ENCODE measurements around the gene GOLGA6L10.
"Not testable (repeated sequence)": the region's sequence is repeated elsewhere in the genome, so short reads cannot be mapped to it uniquely, and the experiment has no call there.

The GOLGA6L10 gene

GRCh38 chr15:82365692-82366323 lies 16.5 kb upstream of the GOLGA6L10 start:
- not testable (repeated sequence) for H3K4me3 ChIP-seq (ENCODE audit: low read depth in 1 of 2, low read length in 2 of 2); H3K9me3 ChIP-seq (ENCODE audit: insufficient read depth, low read length, severe bottlenecking); H3K27ac ChIP-seq (ENCODE audit: low read length); H3K27me3 ChIP-seq (ENCODE audit: insufficient read depth, low read length, poor library complexity); H3K4me1 ChIP-seq (ENCODE audit: insufficient read depth, low read length); H3K36me3 ChIP-seq (ENCODE audit: insufficient read depth, low read length); H4K20me1 ChIP-seq (ENCODE audit: insufficient read depth, low read length); H3K79me2 ChIP-seq (ENCODE audit: insufficient read depth, low read length); H3K4me2 ChIP-seq (ENCODE audit: insufficient read depth, low read length); H3K9ac ChIP-seq (ENCODE audit: low read depth, low read length); H2AFZ ChIP-seq (ENCODE audit: low read depth, low read length)
- peak; percentile 16 for TF ChIP-seq CTCF (IDR thresholded peaks at IDR 0.05; ENCODE audit: borderline replicate concordance, extremely low read depth, low read length, poor library complexity, severe bottlenecking)
- ATAC-seq (ENCODE audit: insufficient read depth, low read depth) (peak; percentile 98), DNase-seq (peak; percentile 50)

GRCh38 chr15:82364548-82364947 lies 15.3 kb upstream of the GOLGA6L10 start:
- H3K27ac ChIP-seq (ENCODE audit: low read length); DNase-seq; H3K36me3 ChIP-seq (ENCODE audit: insufficient read depth, low read length); H3K9me3 ChIP-seq (ENCODE audit: insufficient read depth, low read length, severe bottlenecking); H2AFZ ChIP-seq (ENCODE audit: low read depth, low read length); H3K27me3 ChIP-seq (ENCODE audit: insufficient read depth, low read length, poor library complexity); H3K4me3 ChIP-seq (ENCODE audit: low read depth in 1 of 2, low read length in 2 of 2); ATAC-seq (ENCODE audit: insufficient read depth, low read depth); H3K4me2 ChIP-seq (ENCODE audit: insufficient read depth, low read length); H4K20me1 ChIP-seq (ENCODE audit: insufficient read depth, low read length); H3K9ac ChIP-seq (ENCODE audit: low read depth, low read length); H3K4me1 ChIP-seq (ENCODE audit: insufficient read depth, low read length); H3K79me2 ChIP-seq (ENCODE audit: insufficient read depth, low read length): not testable (repeated sequence)

- not testable (repeated sequence) for H3K9me3 ChIP-seq (ENCODE audit: insufficient read depth, low read length, severe bottlenecking); H3K4me2 ChIP-seq (ENCODE audit: insufficient read depth, low read length); H4K20me1 ChIP-seq (ENCODE audit: insufficient read depth, low read length); H3K4me1 ChIP-seq (ENCODE audit: insufficient read depth, low read length); H3K79me2 ChIP-seq (ENCODE audit: insufficient read depth, low read length); H3K27ac ChIP-seq (ENCODE audit: low read length); H3K27me3 ChIP-seq (ENCODE audit: insufficient read depth, low read length, poor library complexity); H2AFZ ChIP-seq (ENCODE audit: low read depth, low read length); DNase-seq; ATAC-seq (ENCODE audit: insufficient read depth, low read depth); H3K4me3 ChIP-seq (ENCODE audit: low read depth in 1 of 2, low read length in 2 of 2); H3K9ac ChIP-seq (ENCODE audit: low read depth, low read length); H3K36me3 ChIP-seq (ENCODE audit: insufficient read depth, low read length)
Observed at GRCh38 chr15:82362790-82363189, 13.5 kb upstream of the GOLGA6L10 start.

GRCh38 chr15:82360618-82361017 lies 11.3 kb upstream of the GOLGA6L10 start:
- ATAC-seq (ENCODE audit: insufficient read depth, low read depth); H3K27ac ChIP-seq (ENCODE audit: low read length): not testable (repeated sequence)

GRCh38 chr15:82355055-82355454 lies 5.8 kb upstream of the GOLGA6L10 start:
- H4K20me1 ChIP-seq (ENCODE audit: insufficient read depth, low read length); H3K79me2 ChIP-seq (ENCODE audit: insufficient read depth, low read length); H2AFZ ChIP-seq (ENCODE audit: low read depth, low read length); H3K4me1 ChIP-seq (ENCODE audit: insufficient read depth, low read length); H3K9me3 ChIP-seq (ENCODE audit: insufficient read depth, low read length, severe bottlenecking); H3K9ac ChIP-seq (ENCODE audit: low read depth, low read length); H3K27me3 ChIP-seq (ENCODE audit: insufficient read depth, low read length, poor library complexity); ATAC-seq (ENCODE audit: insufficient read depth, low read depth); H3K4me3 ChIP-seq (ENCODE audit: low read depth in 1 of 2, low read length in 2 of 2); DNase-seq; H3K36me3 ChIP-seq (ENCODE audit: insufficient read depth, low read length); H3K4me2 ChIP-seq (ENCODE audit: insufficient read depth, low read length); H3K27ac ChIP-seq (ENCODE audit: low read length): not testable (repeated sequence)

More at GRCh38 chr15:82360618-82361017, 11.3 kb upstream of the GOLGA6L10 start:
- not testable (repeated sequence) for H3K4me1 ChIP-seq (ENCODE audit: insufficient read depth, low read length); H3K79me2 ChIP-seq (ENCODE audit: insufficient read depth, low read length); H4K20me1 ChIP-seq (ENCODE audit: insufficient read depth, low read length); H3K36me3 ChIP-seq (ENCODE audit: insufficient read depth, low read length); H3K9ac ChIP-seq (ENCODE audit: low read depth, low read length); H3K4me2 ChIP-seq (ENCODE audit: insufficient read depth, low read length); H3K4me3 ChIP-seq (ENCODE audit: low read depth in 1 of 2, low read length in 2 of 2); H3K9me3 ChIP-seq (ENCODE audit: insufficient read depth, low read length, severe bottlenecking); DNase-seq; H3K27me3 ChIP-seq (ENCODE audit: insufficient read depth, low read length, poor library complexity); H2AFZ ChIP-seq (ENCODE audit: low read depth, low read length)

GRCh38 chr15:82354546-82354945 lies 5.3 kb upstream of the GOLGA6L10 start:
- not testable (repeated sequence) for ATAC-seq (ENCODE audit: insufficient read depth, low read depth); H3K4me2 ChIP-seq (ENCODE audit: insufficient read depth, low read length); H3K79me2 ChIP-seq (ENCODE audit: insufficient read depth, low read length); H3K9me3 ChIP-seq (ENCODE audit: insufficient read depth, low read length, severe bottlenecking); H3K36me3 ChIP-seq (ENCODE audit: insufficient read depth, low read length); H3K27ac ChIP-seq (ENCODE audit: low read length); H3K27me3 ChIP-seq (ENCODE audit: insufficient read depth, low read length, poor library complexity); H3K4me3 ChIP-seq (ENCODE audit: low read depth in 1 of 2, low read length in 2 of 2); H3K9ac ChIP-seq (ENCODE audit: low read depth, low read length); H3K4me1 ChIP-seq (ENCODE audit: insufficient read depth, low read length); H2AFZ ChIP-seq (ENCODE audit: low read depth, low read length); DNase-seq; H4K20me1 ChIP-seq (ENCODE audit: insufficient read depth, low read length)

GRCh38 chr15:82347645-82348044 lies 1.6 kb downstream of the GOLGA6L10 start:
- not testable (repeated sequence) for H3K36me3 ChIP-seq (ENCODE audit: insufficient read depth, low read length); ATAC-seq (ENCODE audit: insufficient read depth, low read depth); H3K4me2 ChIP-seq (ENCODE audit: insufficient read depth, low read length); H3K4me3 ChIP-seq (ENCODE audit: low read depth in 1 of 2, low read length in 2 of 2); H3K4me1 ChIP-seq (ENCODE audit: insufficient read depth, low read length); H3K27ac ChIP-seq (ENCODE audit: low read length); H3K9ac ChIP-seq (ENCODE audit: low read depth, low read length); H3K79me2 ChIP-seq (ENCODE audit: insufficient read depth, low read length); H3K9me3 ChIP-seq (ENCODE audit: insufficient read depth, low read length, severe bottlenecking); DNase-seq; H4K20me1 ChIP-seq (ENCODE audit: insufficient read depth, low read length); H3K27me3 ChIP-seq (ENCODE audit: insufficient read depth, low read length, poor library complexity); H2AFZ ChIP-seq (ENCODE audit: low read depth, low read length)

- not testable (repeated sequence) for ATAC-seq (ENCODE audit: insufficient read depth, low read depth); H3K79me2 ChIP-seq (ENCODE audit: insufficient read depth, low read length); H3K9me3 ChIP-seq (ENCODE audit: insufficient read depth, low read length, severe bottlenecking); H3K9ac ChIP-seq (ENCODE audit: low read depth, low read length); DNase-seq; H3K4me3 ChIP-seq (ENCODE audit: low read depth in 1 of 2, low read length in 2 of 2); H3K4me1 ChIP-seq (ENCODE audit: insufficient read depth, low read length); H3K36me3 ChIP-seq (ENCODE audit: insufficient read depth, low read length); H4K20me1 ChIP-seq (ENCODE audit: insufficient read depth, low read length); H3K4me2 ChIP-seq (ENCODE audit: insufficient read depth, low read length); H3K27ac ChIP-seq (ENCODE audit: low read length); H3K27me3 ChIP-seq (ENCODE audit: insufficient read depth, low read length, poor library complexity); H2AFZ ChIP-seq (ENCODE audit: low read depth, low read length)
Observed at GRCh38 chr15:82345176-82345575, 4.1 kb downstream of the GOLGA6L10 start.

Data from DND-41 (cell line).